Mesenteric fat pad (tissue), 1 donor: Measurements from ENCODE around the gene RDH5. TPM values are rescaled to one million over a fixed set of nuclear protein-coding genes. Genes with fewer than 3 reads are reported as not detected.

Experiments used
- DNase-seq: peaks from one replicate; pipeline ENCODE4 v3.0.0-alpha.2; 2020; ENCODE audit warnings: low spot score
- total RNA-seq: library from RNA; stranded (reverse); fragmentation: NEBNext Ultra II Directional; extraction: Animal tissue kit (Norgen Biotek cat#: 25700); gene quantifications from one replicate; pipeline ENCODE4 v1.2.1, GENCODE V29; 2021
- donor health status: DM: yes; HTN: yes; CAD: no.

RDH5 gene
- total RNA-seq, 1 donor from 2014 or later: 123 TPM

GRCh38 chr12:55695349-55695748, 24.8 kb upstream of the RDH5 start:
- peak; percentile 47 for DNase-seq

- peak; percentile 83 for DNase-seq
Measured at GRCh38 chr12:55696141-55696540, 24.1 kb upstream of the RDH5 start.

GRCh38 chr12:55696796-55697462, 23.3 kb upstream of the RDH5 start:
- DNase-seq: peak; percentile 75

- peak; percentile 55 for DNase-seq
Measured at GRCh38 chr12:55697686-55698085, 22.5 kb upstream of the RDH5 start.

- peak; percentile 64 for DNase-seq
Measured at GRCh38 chr12:55698241-55698955, 21.8 kb upstream of the RDH5 start.

- DNase-seq: peak; percentile 53
Measured at GRCh38 chr12:55698965-55699364, 21.2 kb upstream of the RDH5 start.

GRCh38 chr12:55699471-55700055, 20.6 kb upstream of the RDH5 start:
- peak; percentile 76 for DNase-seq

GRCh38 chr12:55700255-55701018, 19.8 kb upstream of the RDH5 start:
- DNase-seq: peak; percentile 57

GRCh38 chr12:55702861-55703260, 17.3 kb upstream of the RDH5 start:
- DNase-seq: no peak

GRCh38 chr12:55703288-55703687, 16.9 kb upstream of the RDH5 start:
- no peak for DNase-seq

- no peak for DNase-seq
Measured at GRCh38 chr12:55703901-55704761, 16.1 kb upstream of the RDH5 start.

GRCh38 chr12:55704824-55705718, 15.1 kb upstream of the RDH5 start:
- DNase-seq: no peak

- DNase-seq: no peak
Measured at GRCh38 chr12:55705782-55706402, 14.3 kb upstream of the RDH5 start.

GRCh38 chr12:55706568-55707218, 13.5 kb upstream of the RDH5 start:
- DNase-seq: no peak

- DNase-seq: no peak
Measured at GRCh38 chr12:55707219-55707671, 12.9 kb upstream of the RDH5 start.

- DNase-seq: no peak
Measured at GRCh38 chr12:55707841-55708694, 12.1 kb upstream of the RDH5 start, which contains the start of gene ITGA7. TSS of gene ITGA7 (minus strand) at chr12:55707904. CDS start at chr12:55707682, 222 bp downstream.

GRCh38 chr12:55708695-55709233, 11.4 kb upstream of the RDH5 start:
- DNase-seq: no peak
